Lung (tissue), 12 donors: ENCODE results near the gene RNF121. TPM values are rescaled to one million over a fixed set of nuclear protein-coding genes. Genes with fewer than 3 reads are reported as not detected.

Experiments used
- ATAC-seq: fragments of 200-7000 bp; cut with Tn5 transposase; one replicate; pipeline ENCODE4 v1.9.1; 2020; ENCODE audit warnings: moderate number of reproducible peaks; ENCODE audit not compliant: insufficient read depth, low FRiP score
- DNase-seq, 3 donors: peaks; one replicate each; pipeline ENCODE4 v3.0.0-alpha.2; 2013 to 2017
- H3K27ac ChIP-seq, 2 donors: one replicate each; pipeline ENCODE4 v1.5.1; 2013; ENCODE audit warnings: mild to moderate bottlenecking in 2 of 2, moderate library complexity in 2 of 2, control low read depth in 1 of 2, inconsistent platforms in 1 of 2, low read depth in 1 of 2, low read length in 1 of 2
- H3K27me3 ChIP-seq, 3 donors: one replicate each; pipeline ENCODE4 v1.5.1; 2013; ENCODE audit warnings: low read length in 2 of 3; ENCODE audit not compliant: control insufficient read depth in 3 of 3, insufficient read depth in 3 of 3
- H3K36me3 ChIP-seq, 4 donors: one replicate each; pipeline ENCODE4 v1.5.1; 2013; ENCODE audit warnings: low read length in 4 of 4, mild to moderate bottlenecking in 1 of 4, moderate library complexity in 1 of 4; ENCODE audit not compliant: control insufficient read depth in 4 of 4, insufficient read depth in 4 of 4
- H3K4me1 ChIP-seq, 5 donors: one replicate each; pipeline ENCODE4 v1.5.1; 2013; ENCODE audit warnings: low read length in 5 of 5, mild to moderate bottlenecking in 2 of 5, moderate library complexity in 1 of 5; ENCODE audit not compliant: control insufficient read depth in 5 of 5, insufficient read depth in 5 of 5
- H3K4me3 ChIP-seq: one replicate; pipeline ENCODE4 v1.5.1; 2013; ENCODE audit warnings: mild to moderate bottlenecking, control low read depth, moderate library complexity
- H3K9ac ChIP-seq, 2 donors: one replicate each; pipeline ENCODE4 v1.5.1; 2013; ENCODE audit warnings: low read length in 2 of 2, control low read depth in 1 of 2; ENCODE audit not compliant: insufficient read depth in 1 of 2
- H3K9me3 ChIP-seq, 4 donors: one replicate each; pipeline ENCODE4 v1.5.1; 2013; ENCODE audit warnings: low read length in 3 of 4, mild to moderate bottlenecking in 1 of 4, moderate library complexity in 1 of 4; ENCODE audit not compliant: control insufficient read depth in 4 of 4, insufficient read depth in 3 of 4
- WGBS, 2 donors: extraction: QIAGEN DNeasy Blood & Tissue Kit; methylation state at CpG; one replicate each; pipeline ENCODE4 v1.1.7; 2013; 5-methylcytosine and 5-hydroxymethylcytosine counted together
- polyA plus RNA-seq, 2 donors: library from polyadenylated mRNA; stranded (reverse); fragments of 200-250 nt; gene quantifications; one replicate each; pipeline ENCODE4 v1.2.1, GENCODE V29; 2013
- total RNA-seq, 2 donors: library from RNA; depleted of rRNA in 1 of 2; stranded (reverse); fragments of >200 nt in 1 of 2; gene quantifications; one replicate each; pipeline ENCODE4 v1.2.1, GENCODE V29; 2014 to 2021
- TF ChIP-seq, protein P1 (sequence below): IDR thresholded peaks from 2 replicates; pipeline ENCODE4 v1.5.1; 2012; ENCODE audit warnings: mild to moderate bottlenecking; ENCODE audit errors: control extremely low read depth, extremely low read depth
- donor health status: control.
- donor health status: control.
- donor health status: Bipolar disorder and iron deficiency.
- donor health status: healthy.
- donor health status: DM: yes; HTN: yes; CAD: no.

RNF121 gene
- total and polyA plus RNA-seq, 4 donors = 14.0 to 30.2 (median 27.6) TPM

DNA sequence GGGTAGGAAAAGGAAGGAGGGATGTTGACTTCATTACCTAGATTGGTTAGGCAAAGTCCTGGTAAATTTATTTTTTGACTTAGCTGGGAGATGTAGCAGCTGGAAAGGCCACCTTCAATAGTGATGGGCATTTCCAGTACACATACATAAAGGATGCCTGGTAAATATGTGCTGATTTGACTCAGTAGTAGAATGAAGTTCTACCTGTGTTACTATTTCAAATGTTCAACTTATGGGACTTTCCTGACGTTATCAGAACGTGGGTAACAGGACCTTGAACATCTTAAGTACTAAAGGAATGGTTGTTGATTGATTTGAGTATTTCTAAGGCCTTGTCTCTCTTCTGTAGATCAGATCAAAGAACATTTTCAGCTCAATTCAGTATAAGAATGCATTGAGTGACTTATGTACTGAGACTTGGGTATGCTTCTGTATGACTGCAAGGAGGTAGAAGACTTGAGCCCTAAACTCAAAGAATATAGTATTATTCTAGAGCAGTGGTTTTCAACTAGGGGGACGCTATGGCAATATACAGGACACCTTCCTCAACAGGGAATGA lies 27.1 kb downstream of the RNF121 start:
- ATAC-seq (no peak), DNase-seq (no peak)
- Histone ChIP-seq H3K9me3 (peaks cover 0 to 2% (median 0%) of the 10 kb centered on the region in 4 donors), H3K36me3 (peaks cover 0 to 7% (median 5%) of the 10 kb centered on the region in 4 donors), H3K9ac (no peak overlapping the region), H3K4me1 (peaks cover 0 to 5% (median 0%) of the 10 kb centered on the region in 5 donors), H3K27ac (no peak overlapping the region), H3K27me3 (no peaks in the 10 kb centered on the region), H3K4me3 (no peak overlapping the region)
- TF ChIP-seq, protein P1, sequence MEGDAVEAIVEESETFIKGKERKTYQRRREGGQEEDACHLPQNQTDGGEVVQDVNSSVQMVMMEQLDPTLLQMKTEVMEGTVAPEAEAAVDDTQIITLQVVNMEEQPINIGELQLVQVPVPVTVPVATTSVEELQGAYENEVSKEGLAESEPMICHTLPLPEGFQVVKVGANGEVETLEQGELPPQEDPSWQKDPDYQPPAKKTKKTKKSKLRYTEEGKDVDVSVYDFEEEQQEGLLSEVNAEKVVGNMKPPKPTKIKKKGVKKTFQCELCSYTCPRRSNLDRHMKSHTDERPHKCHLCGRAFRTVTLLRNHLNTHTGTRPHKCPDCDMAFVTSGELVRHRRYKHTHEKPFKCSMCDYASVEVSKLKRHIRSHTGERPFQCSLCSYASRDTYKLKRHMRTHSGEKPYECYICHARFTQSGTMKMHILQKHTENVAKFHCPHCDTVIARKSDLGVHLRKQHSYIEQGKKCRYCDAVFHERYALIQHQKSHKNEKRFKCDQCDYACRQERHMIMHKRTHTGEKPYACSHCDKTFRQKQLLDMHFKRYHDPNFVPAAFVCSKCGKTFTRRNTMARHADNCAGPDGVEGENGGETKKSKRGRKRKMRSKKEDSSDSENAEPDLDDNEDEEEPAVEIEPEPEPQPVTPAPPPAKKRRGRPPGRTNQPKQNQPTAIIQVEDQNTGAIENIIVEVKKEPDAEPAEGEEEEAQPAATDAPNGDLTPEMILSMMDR = no peak
- 55 to 63% methylated on average over 3 of the region's 3 CpGs for WGBS, 2 donors

DNA sequence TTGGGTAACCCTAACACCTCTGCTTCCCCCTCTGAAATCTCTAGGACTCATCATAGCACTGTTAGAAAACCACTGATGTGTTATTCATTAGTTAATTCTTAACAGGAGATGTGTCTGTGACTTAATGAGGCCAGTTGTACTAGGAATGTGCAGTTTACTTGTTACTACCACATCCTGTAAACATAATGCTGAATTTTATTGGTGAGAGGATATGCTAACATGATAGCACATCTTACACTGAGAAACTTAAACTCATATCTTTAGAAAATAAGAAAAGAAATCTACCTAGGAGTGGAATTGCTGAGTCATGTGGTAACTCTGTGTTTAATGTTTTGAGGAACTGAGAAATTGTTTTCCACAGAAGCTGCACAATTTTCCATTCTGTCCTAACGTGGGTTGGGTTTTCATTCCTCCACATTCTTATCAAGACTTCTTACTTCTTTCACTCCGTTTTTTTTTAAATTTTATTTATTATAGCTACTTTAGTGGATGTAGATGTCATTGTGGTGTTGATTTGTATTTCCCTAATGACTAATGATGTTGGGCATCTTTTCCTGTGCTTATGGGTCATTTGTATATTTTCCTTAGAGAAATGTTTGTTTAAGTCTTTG lies 33.7 kb downstream of the RNF121 start:
- ATAC-seq = no peak
- Histone ChIP-seq H3K27me3 (no peaks in the 10 kb centered on the region), H3K27ac (no peak overlapping the region), H3K9ac (no peak overlapping the region), H3K4me1 (no peaks in the 10 kb centered on the region), H3K9me3 (peaks cover 0 to 2% (median 0%) of the 10 kb centered on the region in 4 donors), H3K4me3 (no peak overlapping the region), H3K36me3 (peaks cover 4 to 23% (median 17%) of the 10 kb centered on the region in 4 donors)
- TF ChIP-seq, protein P1 = no peak
- 19 to 36% methylated on average over 2 of the region's 2 CpGs for WGBS, 2 donors
- DNase-seq = no peak

GRCh38 chr11:71963468-71963867 lies 34.6 kb downstream of the RNF121 start:
- TF ChIP-seq, protein P1 = no peak
- Histone ChIP-seq H3K4me1 (no peaks in the 10 kb centered on the region), H3K9me3 (peaks cover 0 to 2% (median 0%) of the 10 kb centered on the region in 4 donors), H3K27me3 (no peaks in the 10 kb centered on the region), H3K9ac (no peak overlapping the region), H3K4me3 (no peak overlapping the region), H3K27ac (no peak overlapping the region), H3K36me3 (peaks cover 4 to 23% (median 18%) of the 10 kb centered on the region in 4 donors)
- ATAC-seq (no peak), DNase-seq (no peak)
- WGBS, 2 donors = 97% methylated on average over 8 of the region's 8 CpGs
